COR-L47 (cell line): ENCODE results near the gene SPINK4.

Experiments used
- DNase-seq: peaks from one replicate; lab custom pipeline; 2025; lab: John Stamatoyannopoulos, UW

The SPINK4 gene

GRCh38 chr9:33257276-33257675 is 17.3 kb downstream of the SPINK4 start:
- no peak for DNase-seq

- no peak for DNase-seq
These were observed 20.4 kb downstream of the SPINK4 start for GRCh38 chr9:33260372-33260771.

GRCh38 chr9:33263131-33264002 is 23.4 kb downstream of the SPINK4 start:
- no peak for DNase-seq

GRCh38 chr9:33264003-33264472 is 24.1 kb downstream of the SPINK4 start:
- peak; percentile 18 for DNase-seq

- DNase-seq = peak; percentile 99
These were observed 24.7 kb downstream of the SPINK4 start, which contains the start of the genes BAG1 and CHMP5 for GRCh38 chr9:33264473-33265177. Gene BAG1, minus strand, starts transcription at chr9:33264708. Gene CHMP5, plus strand, starts transcription at chr9:33265049. Its CDS starts 30 bp downstream, at chr9:33265079.

- DNase-seq = no peak
These were observed 25.4 kb downstream of the SPINK4 start for GRCh38 chr9:33265211-33265865.

- DNase-seq = no peak
These were observed 27.3 kb downstream of the SPINK4 start for GRCh38 chr9:33267151-33267767.

- no peak for DNase-seq
These were observed 30.2 kb downstream of the SPINK4 start for GRCh38 chr9:33270146-33270545.

GRCh38 chr9:33272061-33272460 is 32.1 kb downstream of the SPINK4 start:
- DNase-seq = no peak

- no peak for DNase-seq
These were observed 33.5 kb downstream of the SPINK4 start for GRCh38 chr9:33273266-33273971.

- no peak for DNase-seq
These were observed 34.0 kb downstream of the SPINK4 start for GRCh38 chr9:33273972-33274328.

- no peak for DNase-seq
These were observed 37.5 kb downstream of the SPINK4 start for GRCh38 chr9:33277484-33277883.

- DNase-seq = no peak
These were observed 45.5 kb downstream of the SPINK4 start for GRCh38 chr9:33285502-33285901.

- DNase-seq = peak; percentile 48
These were observed 47.1 kb downstream of the SPINK4 start for GRCh38 chr9:33287087-33287490.

- no peak for DNase-seq
These were observed 48.3 kb downstream of the SPINK4 start for GRCh38 chr9:33288235-33288634.

GRCh38 chr9:33288828-33289483 is 49.0 kb downstream of the SPINK4 start:
- no peak for DNase-seq

- no peak for DNase-seq
These were observed 49.5 kb downstream of the SPINK4 start for GRCh38 chr9:33289496-33289895.

GRCh38 chr9:33289936-33290246 is 49.9 kb downstream of the SPINK4 start:
- DNase-seq = no peak

- DNase-seq = peak; percentile 95
These were observed 50.5 kb downstream of the SPINK4 start, which contains the start of gene NFX1 for GRCh38 chr9:33290247-33291030. Gene NFX1, plus strand, starts transcription at chr9:33290516. Its CDS starts 57 bp downstream, at chr9:33290573.

- DNase-seq = no peak
These were observed 51.0 kb downstream of the SPINK4 start for GRCh38 chr9:33291031-33291397.
